ENCODE data around the gene LRRC57.

- TF ChIP-seq CTCF (IDR thresholded peaks at IDR 0.05) = no peak
- TF ChIP-seq POLR2A (IDR thresholded peaks at IDR 0.05) = no peak
These were observed 29.0 kb upstream of the LRRC57 start for GRCh38 chr15:42577514-42578031.
